Cardiac muscle cell (in vitro differentiated cells and primary cell): ENCODE results near the gene GRIN2C. TPM values are rescaled to one million over a fixed set of nuclear protein-coding genes. Genes with fewer than 3 reads are reported as not detected.

Experiments
- DNase-seq, 2 donors: peaks; one replicate each; pipeline versions ENCODE4 v3.0.0 to v3.0.0-alpha.2; 2010 to 2017; ENCODE audit warnings: low read depth in 1 of 2, low spot score in 1 of 2
- H3K27ac ChIP-seq: fragments of 200-600 bp; sonication (generic); 2 replicates; pipeline ENCODE4 v1.5.1; 2016
- H3K27me3 ChIP-seq: fragments of 200-600 bp; sonication (generic); 2 replicates; pipeline ENCODE4 v1.6.0; 2016; ENCODE audit warnings: control low read depth
- H3K36me3 ChIP-seq: fragments of 200-600 bp; sonication (generic); 2 replicates; pipeline ENCODE4 v1.5.1; 2016; ENCODE audit warnings: control low read depth
- H3K4me1 ChIP-seq: fragments of 200-600 bp; sonication (generic); 2 replicates; pipeline ENCODE4 v1.8.1; 2017; ENCODE audit warnings: low read depth, mild to moderate bottlenecking, mixed run types
- H3K4me3 ChIP-seq: fragments of 200-600 bp; sonication (generic); 2 replicates; pipeline ENCODE4 v1.5.1; 2016; ENCODE audit warnings: mild to moderate bottlenecking
- H3K9me3 ChIP-seq: fragments of 200-600 bp; sonication (generic); 2 replicates; pipeline ENCODE4 v1.5.1; 2017; ENCODE audit warnings: low read depth, mild to moderate bottlenecking, control low read depth
- polyA plus RNA-seq: library from polyadenylated mRNA; unstranded; fragments of >200 nt; fragmentation: Nextera tagmentation; extraction: Ambion mirVana; gene quantifications from 2 replicates; pipeline ENCODE4 v1.2.1, GENCODE V29; 2016
- total RNA-seq: library from RNA; depleted of rRNA; stranded (reverse); fragments of >200 nt; gene quantifications from 2 replicates; pipeline ENCODE4 v1.2.3, GENCODE V29; 2016
- TF ChIP-seq, protein P1 (sequence below): IDR thresholded peaks from 2 replicates; pipeline ENCODE4 v1.5.1; 2012; ENCODE audit warnings: low read depth, mild to moderate bottlenecking, low read length

GRIN2C gene
- total and polyA plus RNA-seq, 2 experiments from 2014 or later = 0.71 to 6.1 TPM

DNA sequence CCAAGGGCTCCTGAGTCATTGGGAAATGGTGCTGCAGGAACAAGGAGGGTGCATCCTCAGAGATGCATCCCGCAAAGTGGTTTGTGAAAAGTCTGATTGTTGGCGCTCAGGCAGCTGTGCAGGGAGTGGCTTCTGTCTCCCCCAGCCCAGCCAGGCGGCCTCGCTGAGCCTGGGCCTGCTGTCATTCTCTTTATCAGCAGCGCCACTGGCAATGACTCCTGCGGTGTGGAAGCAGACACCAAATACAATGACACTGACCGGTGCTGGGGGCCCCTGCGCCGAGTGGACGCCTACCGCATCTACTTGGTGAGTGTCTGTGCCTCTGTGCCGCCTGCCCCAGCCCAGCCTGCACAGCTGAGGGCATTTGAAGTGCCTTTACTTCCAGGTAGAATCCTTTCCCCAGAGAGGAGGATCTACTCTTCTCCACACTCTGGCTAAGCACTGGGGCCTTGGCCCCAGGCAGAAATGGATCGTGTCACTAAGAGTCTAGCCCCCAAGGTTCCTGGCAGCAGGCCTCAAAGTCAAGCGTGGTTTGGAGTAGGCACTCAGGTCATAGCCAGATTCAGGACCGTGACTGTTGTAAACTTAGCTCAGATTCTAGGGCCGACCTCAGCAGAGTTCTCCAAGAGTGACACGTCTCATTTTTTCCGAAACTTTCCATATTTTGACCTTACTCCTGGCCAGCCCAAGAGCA lies 64.2 kb downstream of the GRIN2C start:
- Histone ChIP-seq H3K36me3 (no peaks in the 10 kb centered on the region), H3K4me3 (no peak overlapping the region), H3K27ac (no peak overlapping the region), H3K4me1 (peaks cover 30% of the 10 kb centered on the region), H3K9me3 (no peaks in the 10 kb centered on the region), H3K27me3 (no peaks in the 10 kb centered on the region)
- no peak for DNase-seq
- TF ChIP-seq, protein P1, sequence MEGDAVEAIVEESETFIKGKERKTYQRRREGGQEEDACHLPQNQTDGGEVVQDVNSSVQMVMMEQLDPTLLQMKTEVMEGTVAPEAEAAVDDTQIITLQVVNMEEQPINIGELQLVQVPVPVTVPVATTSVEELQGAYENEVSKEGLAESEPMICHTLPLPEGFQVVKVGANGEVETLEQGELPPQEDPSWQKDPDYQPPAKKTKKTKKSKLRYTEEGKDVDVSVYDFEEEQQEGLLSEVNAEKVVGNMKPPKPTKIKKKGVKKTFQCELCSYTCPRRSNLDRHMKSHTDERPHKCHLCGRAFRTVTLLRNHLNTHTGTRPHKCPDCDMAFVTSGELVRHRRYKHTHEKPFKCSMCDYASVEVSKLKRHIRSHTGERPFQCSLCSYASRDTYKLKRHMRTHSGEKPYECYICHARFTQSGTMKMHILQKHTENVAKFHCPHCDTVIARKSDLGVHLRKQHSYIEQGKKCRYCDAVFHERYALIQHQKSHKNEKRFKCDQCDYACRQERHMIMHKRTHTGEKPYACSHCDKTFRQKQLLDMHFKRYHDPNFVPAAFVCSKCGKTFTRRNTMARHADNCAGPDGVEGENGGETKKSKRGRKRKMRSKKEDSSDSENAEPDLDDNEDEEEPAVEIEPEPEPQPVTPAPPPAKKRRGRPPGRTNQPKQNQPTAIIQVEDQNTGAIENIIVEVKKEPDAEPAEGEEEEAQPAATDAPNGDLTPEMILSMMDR = no peak

DNA sequence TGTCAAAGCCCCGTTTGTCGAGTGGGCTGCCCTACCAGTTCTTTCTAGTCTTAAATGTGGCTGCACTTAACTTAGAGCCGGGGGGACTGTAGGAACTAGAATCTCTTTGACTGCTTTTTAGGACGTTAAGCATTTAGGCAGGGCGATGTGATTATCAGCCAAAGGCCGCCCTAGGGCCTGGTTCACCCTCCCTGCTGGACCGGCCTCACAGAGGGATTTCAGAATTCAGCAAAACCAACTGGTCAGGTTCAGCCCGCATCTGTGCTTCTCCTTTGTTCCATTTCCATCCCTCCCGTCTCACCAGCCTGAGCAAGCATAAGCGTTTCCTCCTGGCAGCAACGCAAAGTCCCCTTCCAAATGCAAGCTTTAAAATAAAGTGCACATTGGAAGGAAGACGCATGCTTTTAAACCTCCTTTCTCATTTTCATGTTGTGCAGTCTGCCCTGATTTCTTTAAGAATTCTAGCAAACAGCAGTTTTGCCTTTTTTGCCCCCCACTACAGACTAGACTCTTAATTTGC lies 67.0 kb downstream of the GRIN2C start:
- Histone ChIP-seq H3K4me1 (peaks cover 20% of the 10 kb centered on the region), H3K27me3 (no peaks in the 10 kb centered on the region), H3K9me3 (no peaks in the 10 kb centered on the region), H3K36me3 (no peaks in the 10 kb centered on the region), H3K27ac (no peak overlapping the region), H3K4me3 (no peak overlapping the region)
- TF ChIP-seq, protein P1 = no peak
- DNase-seq = no peak

Other genes starting within 250 kb of the GRIN2C start
- gene CD300E, start 236.1 kb downstream of the GRIN2C start, total RNA-seq = 0.07 TPM in 1 of 2 replicates, not detected in the other
- 0.34 TPM in 1 of 2 replicates, not detected in the other for gene CD300E, start 236.1 kb downstream of the GRIN2C start, polyA plus RNA-seq
- not detected in 2 replicates for gene CD300LF, start 147.0 kb downstream of the GRIN2C start, total RNA-seq
- gene CD300LF, start 147.0 kb downstream of the GRIN2C start, polyA plus RNA-seq = not detected in 2 replicates
- gene RAB37, start 122.6 kb downstream of the GRIN2C start, total RNA-seq = 3.4 and 6.9 TPM in 2 replicates
- gene RAB37, start 122.6 kb downstream of the GRIN2C start, polyA plus RNA-seq = 4.6 and 4.9 TPM in 2 replicates
- 78.2 and 87.3 TPM in 2 replicates for gene NHERF1, start 111.3 kb downstream of the GRIN2C start, total RNA-seq
- 95.1 and 111 TPM in 2 replicates for gene NHERF1, start 111.3 kb downstream of the GRIN2C start, polyA plus RNA-seq
- gene NAT9, start 83.5 kb downstream of the GRIN2C start, total RNA-seq = 45.9 and 73.1 TPM in 2 replicates
- gene NAT9, start 83.5 kb downstream of the GRIN2C start, polyA plus RNA-seq = 56.2 and 96.8 TPM in 2 replicates
- gene FDXR, start 13.1 kb upstream of the GRIN2C start, total RNA-seq = 44.6 and 44.7 TPM in 2 replicates
- 49.9 and 55.9 TPM in 2 replicates for gene FDXR, start 13.1 kb upstream of the GRIN2C start, polyA plus RNA-seq
- gene FADS6, start 33.7 kb upstream of the GRIN2C start, total RNA-seq = 0.83 and 0.85 TPM in 2 replicates
- gene FADS6, start 33.7 kb upstream of the GRIN2C start, polyA plus RNA-seq = 0.76 and 1.3 TPM in 2 replicates
- 2.5 and 4.0 TPM in 2 replicates for gene USH1G, start 63.4 kb upstream of the GRIN2C start, total RNA-seq
- 1.9 and 3.1 TPM in 2 replicates for gene USH1G, start 63.4 kb upstream of the GRIN2C start, polyA plus RNA-seq
- not detected in 2 replicates for gene OTOP2, start 64.4 kb upstream of the GRIN2C start, total RNA-seq
- gene OTOP2, start 64.4 kb upstream of the GRIN2C start, polyA plus RNA-seq = not detected in 2 replicates
- not detected in 2 replicates for gene OTOP3, start 76.0 kb upstream of the GRIN2C start, total RNA-seq
- not detected in 2 replicates for gene OTOP3, start 76.0 kb upstream of the GRIN2C start, polyA plus RNA-seq
- 35.2 and 46.3 TPM in 2 replicates for gene HID1, start 112.9 kb upstream of the GRIN2C start, total RNA-seq
- gene HID1, start 112.9 kb upstream of the GRIN2C start, polyA plus RNA-seq = 45.4 and 57.3 TPM in 2 replicates
- 15.1 and 16.4 TPM in 2 replicates for gene CDR2L, start 127.7 kb upstream of the GRIN2C start, total RNA-seq
- 5.9 and 8.0 TPM in 2 replicates for gene CDR2L, start 127.7 kb upstream of the GRIN2C start, polyA plus RNA-seq
- gene MRPL58, start 152.8 kb upstream of the GRIN2C start, total RNA-seq = 44.8 and 62.9 TPM in 2 replicates
- 39.7 and 48.4 TPM in 2 replicates for gene MRPL58, start 152.8 kb upstream of the GRIN2C start, polyA plus RNA-seq
- gene ATP5PD, start 187.1 kb upstream of the GRIN2C start, total RNA-seq = 411 and 666 TPM in 2 replicates
- 603 and 732 TPM in 2 replicates for gene ATP5PD, start 187.1 kb upstream of the GRIN2C start, polyA plus RNA-seq
- 23.9 and 24.4 TPM in 2 replicates for gene KCTD2, start 187.3 kb upstream of the GRIN2C start, total RNA-seq
- 20.7 and 22.4 TPM in 2 replicates for gene KCTD2, start 187.3 kb upstream of the GRIN2C start, polyA plus RNA-seq
- gene SLC16A5, start 228.1 kb upstream of the GRIN2C start, total RNA-seq = 32.2 and 47.1 TPM in 2 replicates
- 9.9 and 18.8 TPM in 2 replicates for gene SLC16A5, start 228.1 kb upstream of the GRIN2C start, polyA plus RNA-seq